ENCODE measurements around the gene SLC22A16.

DNA sequence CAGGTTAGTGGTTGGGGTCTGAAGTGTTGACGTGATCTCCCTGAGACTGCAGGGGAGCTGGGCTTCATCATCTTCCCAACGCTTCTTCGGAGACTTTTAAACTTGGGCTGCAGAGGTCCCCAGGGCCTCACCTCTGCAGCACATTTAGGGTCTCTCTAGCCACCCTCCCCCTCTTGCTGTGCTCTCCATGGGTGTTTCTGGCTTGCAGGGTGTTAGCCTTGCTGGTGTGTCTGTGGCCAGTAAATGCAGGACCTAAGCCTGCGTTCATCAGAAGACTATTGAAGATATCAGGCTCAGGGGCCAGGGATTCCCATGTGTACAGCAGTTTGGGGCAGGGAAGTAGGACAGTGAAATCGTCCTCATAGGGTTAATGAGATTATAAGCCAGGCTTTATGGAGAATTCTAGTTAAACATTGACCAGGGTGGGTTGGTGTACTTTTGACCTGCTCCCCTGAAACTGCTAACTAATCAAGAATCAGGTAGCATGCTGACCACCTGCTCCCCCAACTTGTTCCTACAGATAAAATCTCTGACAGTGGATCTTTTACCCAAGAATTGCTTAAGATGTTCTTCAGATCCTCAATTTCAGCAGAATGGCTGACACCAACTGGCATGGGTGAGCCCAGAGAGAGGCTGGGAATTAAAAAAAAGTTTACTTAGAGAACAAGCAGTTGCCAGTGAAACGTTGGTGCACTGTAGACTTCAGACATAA lies 57.2 kb downstream of the SLC22A16 start:
- TF ChIP-seq, protein P1, sequence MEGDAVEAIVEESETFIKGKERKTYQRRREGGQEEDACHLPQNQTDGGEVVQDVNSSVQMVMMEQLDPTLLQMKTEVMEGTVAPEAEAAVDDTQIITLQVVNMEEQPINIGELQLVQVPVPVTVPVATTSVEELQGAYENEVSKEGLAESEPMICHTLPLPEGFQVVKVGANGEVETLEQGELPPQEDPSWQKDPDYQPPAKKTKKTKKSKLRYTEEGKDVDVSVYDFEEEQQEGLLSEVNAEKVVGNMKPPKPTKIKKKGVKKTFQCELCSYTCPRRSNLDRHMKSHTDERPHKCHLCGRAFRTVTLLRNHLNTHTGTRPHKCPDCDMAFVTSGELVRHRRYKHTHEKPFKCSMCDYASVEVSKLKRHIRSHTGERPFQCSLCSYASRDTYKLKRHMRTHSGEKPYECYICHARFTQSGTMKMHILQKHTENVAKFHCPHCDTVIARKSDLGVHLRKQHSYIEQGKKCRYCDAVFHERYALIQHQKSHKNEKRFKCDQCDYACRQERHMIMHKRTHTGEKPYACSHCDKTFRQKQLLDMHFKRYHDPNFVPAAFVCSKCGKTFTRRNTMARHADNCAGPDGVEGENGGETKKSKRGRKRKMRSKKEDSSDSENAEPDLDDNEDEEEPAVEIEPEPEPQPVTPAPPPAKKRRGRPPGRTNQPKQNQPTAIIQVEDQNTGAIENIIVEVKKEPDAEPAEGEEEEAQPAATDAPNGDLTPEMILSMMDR (conservative IDR thresholded peaks at IDR 0.05 in 1 of 2, IDR thresholded peaks at IDR 0.05 in 1 of 2; ENCODE audit: low read depth in 1 of 2, low read length in 2 of 2) = no peak
- TF ChIP-seq EZH2 (IDR thresholded peaks at IDR 0.05; ENCODE audit: low read length, missing control alignments) = no peak

Measured in fibroblast of lung (primary cell).